B cell (primary cell): ENCODE measurements around the gene AKR1A1.

Experiments
- CTCF ChIP-seq: fragments of 200-600 bp; IDR thresholded peaks from one replicate; pipeline ENCODE4 v1.8.0; 2022; ENCODE audit warnings: antibody characterized with exemption, mild to moderate bottlenecking
- EZH2 ChIP-seq: IDR thresholded peaks from 2 replicates; pipeline ENCODE4 v1.6.1; 2012; ENCODE audit warnings: borderline replicate concordance, low read depth, mild to moderate bottlenecking, moderate library complexity, low read length; ENCODE audit not compliant: insufficient read depth, poor library complexity, severe bottlenecking

- TF ChIP-seq CTCF (no peak), EZH2 (no peak)
Observed at GRCh38 chr1:45583264-45583665, 32.6 kb downstream of the AKR1A1 start.
